Measurements from ENCODE around the gene PCGF3.

Gene PCGF3

DNA sequence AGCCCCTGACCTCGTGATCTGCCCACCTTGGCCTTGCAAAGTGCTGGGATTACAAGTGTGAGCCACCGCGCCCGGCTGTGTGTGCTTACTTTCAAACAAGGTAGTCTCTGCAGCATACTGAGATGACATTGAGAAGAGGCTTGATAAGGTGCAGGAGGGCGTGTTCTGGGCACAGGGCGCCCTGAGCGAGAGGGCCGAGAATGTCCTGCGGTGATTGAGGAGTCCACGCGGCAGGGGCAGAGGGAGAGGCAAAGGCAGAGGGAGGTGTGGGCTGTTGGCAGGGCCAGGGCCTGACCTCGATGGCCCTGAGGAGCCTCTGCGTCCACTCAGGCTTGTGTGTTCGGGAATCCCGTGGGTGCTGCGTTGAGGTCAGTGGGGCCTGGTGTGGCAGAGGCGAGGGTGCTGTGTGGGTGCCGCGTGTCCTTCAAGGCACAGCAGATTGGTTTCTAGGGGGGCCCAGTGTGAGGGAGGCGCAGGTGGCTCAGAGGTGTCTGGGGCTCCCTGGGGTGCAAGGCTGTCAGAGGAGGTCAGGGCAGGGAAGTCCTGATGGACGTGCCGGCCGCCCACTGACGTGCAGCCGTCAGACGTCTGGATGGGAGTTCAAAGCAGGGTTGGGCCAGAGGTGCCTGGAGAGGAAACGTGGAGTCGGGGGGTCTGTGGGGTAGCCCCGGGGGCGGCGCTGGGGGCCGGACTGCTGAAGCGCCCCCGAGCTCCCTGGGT, 12.1 kb downstream of the PCGF3 start:
- DNase-seq (ENCODE audit: low read depth) = no peak
- TF ChIP-seq, protein P1, sequence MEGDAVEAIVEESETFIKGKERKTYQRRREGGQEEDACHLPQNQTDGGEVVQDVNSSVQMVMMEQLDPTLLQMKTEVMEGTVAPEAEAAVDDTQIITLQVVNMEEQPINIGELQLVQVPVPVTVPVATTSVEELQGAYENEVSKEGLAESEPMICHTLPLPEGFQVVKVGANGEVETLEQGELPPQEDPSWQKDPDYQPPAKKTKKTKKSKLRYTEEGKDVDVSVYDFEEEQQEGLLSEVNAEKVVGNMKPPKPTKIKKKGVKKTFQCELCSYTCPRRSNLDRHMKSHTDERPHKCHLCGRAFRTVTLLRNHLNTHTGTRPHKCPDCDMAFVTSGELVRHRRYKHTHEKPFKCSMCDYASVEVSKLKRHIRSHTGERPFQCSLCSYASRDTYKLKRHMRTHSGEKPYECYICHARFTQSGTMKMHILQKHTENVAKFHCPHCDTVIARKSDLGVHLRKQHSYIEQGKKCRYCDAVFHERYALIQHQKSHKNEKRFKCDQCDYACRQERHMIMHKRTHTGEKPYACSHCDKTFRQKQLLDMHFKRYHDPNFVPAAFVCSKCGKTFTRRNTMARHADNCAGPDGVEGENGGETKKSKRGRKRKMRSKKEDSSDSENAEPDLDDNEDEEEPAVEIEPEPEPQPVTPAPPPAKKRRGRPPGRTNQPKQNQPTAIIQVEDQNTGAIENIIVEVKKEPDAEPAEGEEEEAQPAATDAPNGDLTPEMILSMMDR (IDR thresholded peaks at IDR 0.05; ENCODE audit: insufficient read depth, low read depth, low read length, missing control alignments) = no peak
- no peak overlapping the region for H3K4me3 ChIP-seq (ENCODE audit: low read length)

- TF ChIP-seq, protein P1 (IDR thresholded peaks at IDR 0.05; ENCODE audit: insufficient read depth, low read depth, low read length, missing control alignments) = no peak
- no peak for DNase-seq (ENCODE audit: low read depth)
Observed at GRCh38 chr4:718460-718859, 12.8 kb downstream of the PCGF3 start.

DNA sequence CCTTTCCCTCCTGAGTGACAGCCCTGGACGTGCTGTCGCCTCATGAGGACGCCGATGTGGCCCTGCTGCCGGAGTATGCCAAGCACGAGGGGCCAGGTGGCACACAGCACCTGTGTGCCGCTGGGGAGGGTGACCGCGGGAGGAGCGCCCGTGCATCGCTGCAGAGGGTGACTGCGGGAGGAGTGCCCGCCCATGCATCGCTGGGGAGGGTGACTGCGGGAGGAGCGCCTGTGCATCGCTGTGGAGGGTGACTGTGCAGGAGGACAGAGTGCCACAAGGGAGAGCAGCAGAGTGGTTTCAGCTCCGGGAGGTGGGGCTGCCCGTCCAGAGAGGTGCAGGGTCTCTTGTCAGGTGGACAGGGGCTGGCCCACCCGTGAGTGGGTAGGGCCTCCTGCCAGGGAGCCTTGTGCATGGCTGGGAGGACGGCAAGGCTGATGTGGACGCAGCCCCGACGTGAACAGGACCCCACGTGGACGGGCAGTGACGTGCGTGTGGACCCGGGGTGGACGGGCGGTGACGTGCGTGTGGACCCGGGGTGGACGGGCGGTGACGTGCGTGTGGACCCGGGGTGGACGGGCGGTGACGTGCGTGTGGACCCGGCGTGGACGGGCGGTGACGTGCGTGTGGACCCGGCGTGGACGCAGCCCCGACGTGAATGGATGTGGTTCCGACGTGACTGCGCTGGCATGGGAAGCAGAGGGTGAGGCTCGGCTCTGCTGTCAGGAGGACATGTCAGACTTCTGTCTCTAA, 14.7 kb downstream of the PCGF3 start:
- DNase-seq (ENCODE audit: low read depth) = no peak
- TF ChIP-seq, protein P1 (IDR thresholded peaks at IDR 0.05; ENCODE audit: insufficient read depth, low read depth, low read length, missing control alignments) = no peak
- H3K4me3 ChIP-seq (ENCODE audit: low read length) = no peak overlapping the region

More at GRCh38 chr4:718460-718859, 12.8 kb downstream of the PCGF3 start:
- no peak overlapping the region for H3K4me3 ChIP-seq (ENCODE audit: low read length)

DNA sequence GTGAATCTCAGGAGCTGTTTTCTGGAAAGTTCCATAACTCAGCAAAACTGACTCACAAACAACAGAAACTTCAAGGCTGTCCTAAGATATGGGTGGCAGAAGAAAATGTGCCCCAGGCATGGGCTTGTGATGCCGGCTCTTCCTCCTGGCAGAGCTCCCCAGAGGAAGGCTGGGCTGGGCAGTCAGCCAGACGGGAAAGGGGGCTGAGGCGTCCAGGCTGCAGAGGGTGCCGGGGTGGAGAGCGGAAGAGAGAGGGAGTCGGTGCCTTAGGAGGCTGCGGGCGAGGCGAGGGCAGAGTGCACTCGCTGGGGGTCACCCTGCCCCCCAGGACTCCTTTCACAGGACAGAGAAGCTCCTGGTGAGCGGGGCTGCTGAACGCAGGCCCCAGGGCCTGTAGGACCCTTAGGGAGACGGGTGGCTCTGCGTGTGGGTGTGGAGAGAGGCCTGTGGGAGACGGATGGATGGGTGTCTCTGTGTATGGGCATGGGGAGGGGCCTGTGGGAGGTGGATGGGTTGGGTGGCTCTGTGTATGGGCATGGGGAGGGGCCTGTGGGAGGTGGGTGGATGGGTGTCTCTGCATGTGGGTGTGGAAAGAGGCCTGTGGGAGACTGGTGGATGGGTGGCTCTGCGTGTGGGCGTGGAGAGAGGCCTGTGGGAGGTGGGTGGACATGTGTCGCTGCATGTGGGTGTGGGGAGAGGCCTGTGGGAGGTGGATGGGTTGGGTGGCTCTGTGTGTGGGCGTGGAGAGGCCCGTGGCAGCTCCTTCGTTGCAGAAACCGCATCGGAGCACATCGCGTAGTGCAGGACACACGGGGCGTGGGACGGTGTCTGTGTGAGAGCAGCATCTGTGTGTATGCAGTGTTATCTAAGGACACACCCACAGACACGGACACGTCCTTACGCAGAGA, 15.9 kb downstream of the PCGF3 start:
- DNase-seq (ENCODE audit: low read depth) = peak; percentile 89
- TF ChIP-seq, protein P1 (IDR thresholded peaks at IDR 0.05; ENCODE audit: insufficient read depth, low read depth, low read length, missing control alignments) = no peak
- H3K4me3 ChIP-seq (ENCODE audit: low read length) = no peak overlapping the region

DNA sequence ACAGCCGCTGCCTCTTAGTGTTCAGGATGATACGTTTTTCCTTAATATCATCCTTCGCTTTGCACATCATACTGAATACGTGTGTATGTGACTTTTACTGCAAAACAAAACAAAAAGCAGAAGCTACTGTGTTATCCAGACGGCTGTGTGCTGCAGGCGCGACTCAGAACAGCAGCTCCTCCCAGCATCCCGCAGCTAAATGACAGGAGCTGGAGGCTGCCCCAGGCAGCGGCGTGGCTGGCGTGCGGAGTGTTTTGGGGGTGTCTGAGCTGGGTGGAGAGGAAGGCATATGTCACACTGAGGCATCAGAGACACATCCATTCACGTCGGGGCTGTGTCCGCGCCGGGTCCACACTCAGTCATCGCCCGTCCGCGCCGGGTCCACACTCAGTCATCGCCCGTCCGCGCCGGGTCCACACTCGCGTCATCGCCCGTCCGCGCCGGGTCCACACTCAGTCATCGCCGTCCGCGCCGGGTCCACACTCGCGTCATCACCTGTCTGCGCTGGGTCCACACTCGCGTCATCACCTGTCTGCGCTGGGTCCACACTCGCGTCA, 16.6 kb downstream of the PCGF3 start:
- DNase-seq (ENCODE audit: low read depth) = no peak
- H3K4me3 ChIP-seq (ENCODE audit: low read length) = no peak overlapping the region
- TF ChIP-seq, protein P1 (IDR thresholded peaks at IDR 0.05; ENCODE audit: insufficient read depth, low read depth, low read length, missing control alignments) = no peak

GRCh38 chr4:722851-723360, 17.3 kb downstream of the PCGF3 start:
- TF ChIP-seq, protein P1 (IDR thresholded peaks at IDR 0.05; ENCODE audit: insufficient read depth, low read depth, low read length, missing control alignments) = no peak
- no peak for DNase-seq (ENCODE audit: low read depth)
- H3K4me3 ChIP-seq (ENCODE audit: low read length) = no peak overlapping the region
